RPMI7951 (cell line): ENCODE results near the gene CHKB. TPM values are rescaled to one million over a fixed set of nuclear protein-coding genes. Genes with fewer than 3 reads are reported as not detected.

Experiments used
- DNase-seq: peaks from one replicate; pipeline ENCODE4 v3.0.0-alpha.2; 2012; ENCODE audit warnings: low read depth
- total RNA-seq: library from RNA; depleted of rRNA; stranded (reverse); fragments of >200 nt; shearing (Covaris generic); gene quantifications from 2 replicates; pipeline ENCODE4 v1.2.3, GENCODE V29; 2014; rRNA removed

CHKB gene
- total RNA-seq, 1 experiment from 2014 or later = 26.1 TPM

DNA sequence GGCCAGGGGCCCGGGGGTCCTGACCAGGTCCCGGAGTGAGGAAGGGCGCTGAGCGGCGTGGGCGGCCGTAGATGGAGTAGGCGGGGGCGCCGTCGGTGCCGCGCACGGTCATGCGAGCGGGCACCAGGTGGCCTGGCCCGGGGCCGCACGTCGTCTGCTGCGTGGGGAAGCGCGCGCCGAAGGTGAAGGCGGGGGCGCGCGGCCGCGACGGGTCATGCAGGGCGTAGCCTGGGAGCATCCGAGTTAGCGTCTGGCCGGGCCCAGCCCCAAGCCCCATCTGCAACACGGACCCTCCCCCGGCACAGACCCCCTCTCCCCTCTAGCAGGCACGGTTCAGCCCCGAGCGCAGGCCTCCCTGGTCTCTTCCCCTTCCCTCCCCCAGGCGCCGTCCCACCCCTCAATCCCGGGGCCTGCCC, 51.1 kb downstream of the CHKB start:
- peak; percentile 44 for DNase-seq

DNA sequence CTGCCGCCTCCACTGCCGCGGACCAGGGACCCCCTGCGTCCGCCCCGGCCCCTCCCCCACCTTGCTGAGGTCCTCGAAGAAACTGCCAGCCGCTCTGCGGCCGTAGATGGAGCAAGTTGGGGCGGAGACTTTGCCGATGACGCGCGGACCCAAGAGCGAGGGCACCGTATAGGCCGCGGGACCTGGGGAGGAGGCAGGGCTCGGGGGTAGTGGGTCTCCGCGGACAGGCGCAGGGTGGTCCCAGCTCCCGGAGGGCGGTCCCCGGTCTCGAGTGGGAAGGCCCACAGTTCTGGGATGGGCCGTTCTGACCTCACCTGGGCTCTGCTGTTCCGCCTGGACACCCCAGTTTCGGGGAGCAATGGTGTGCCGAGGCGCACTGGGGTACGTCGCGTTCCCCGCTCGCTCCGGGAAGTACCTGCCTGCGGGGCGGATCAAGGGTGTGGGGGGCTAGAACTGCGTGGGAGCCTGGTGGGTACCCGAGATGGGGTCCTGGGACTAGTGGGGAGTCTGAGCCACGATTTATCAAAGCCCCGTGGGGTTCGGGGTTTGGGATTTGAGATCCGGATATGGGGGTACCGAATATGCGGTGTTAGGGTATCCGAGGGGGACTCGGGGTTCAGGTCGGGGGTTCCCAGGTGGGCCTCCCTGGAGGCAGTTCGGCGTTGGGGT, 51.6 kb downstream of the CHKB start:
- DNase-seq = peak; percentile 78

DNA sequence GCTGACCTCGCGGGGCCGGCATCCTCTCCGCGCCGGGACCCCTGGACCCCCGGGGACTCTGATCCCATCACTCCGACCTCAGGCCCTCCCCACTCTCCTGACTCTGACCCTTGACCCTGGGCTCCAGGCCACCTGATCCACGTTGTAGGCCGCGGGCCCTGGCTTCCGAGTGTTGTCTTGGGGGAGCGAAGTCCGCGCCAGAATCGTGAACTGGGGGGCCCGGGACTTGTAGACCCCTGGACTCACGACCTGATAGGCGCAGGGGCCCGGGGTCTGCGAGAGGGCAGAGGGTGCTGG, 52.1 kb downstream of the CHKB start:
- DNase-seq = no peak

DNA sequence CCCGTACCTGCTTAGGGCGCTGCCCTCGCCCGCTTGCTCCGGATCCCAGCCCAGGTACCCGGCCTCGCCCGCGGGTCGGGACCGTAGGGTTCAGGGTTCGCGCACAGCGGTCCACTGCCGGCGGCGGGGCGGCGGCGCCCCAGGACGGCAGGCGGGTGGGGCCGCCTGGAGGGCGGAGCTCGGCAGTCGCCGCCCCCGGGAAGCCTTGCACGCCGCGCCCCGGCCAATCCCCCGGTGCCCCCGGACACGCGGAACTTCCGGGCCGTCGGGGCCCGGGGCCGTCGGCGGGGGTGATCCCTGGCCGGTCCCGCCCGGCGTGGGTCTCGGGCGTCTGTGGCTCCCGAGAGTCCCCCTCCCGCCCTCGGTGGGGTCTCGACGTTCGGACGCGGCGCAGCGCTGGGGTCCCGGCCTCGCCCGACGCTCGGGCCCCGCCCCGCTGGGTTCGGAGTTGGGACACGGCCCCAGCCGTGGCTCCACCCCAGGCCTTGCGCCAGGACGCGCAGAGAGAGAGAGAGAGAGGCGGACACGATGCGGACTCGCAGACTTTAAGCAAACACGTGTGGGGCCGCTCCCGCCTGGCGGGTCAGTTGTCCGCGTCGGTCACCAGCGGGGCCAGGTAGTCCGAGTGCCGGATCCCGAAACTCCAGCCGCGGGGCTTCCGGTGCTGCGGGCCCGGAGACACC, 52.6 kb downstream of the CHKB start, which contains the start of gene TYMP:
TYMP (minus strand) TSS at position 116 of the 683 bp plus-strand sequence. CDS start 303 bp downstream, outside the sequence.
- DNase-seq = peak; percentile 83

DNA sequence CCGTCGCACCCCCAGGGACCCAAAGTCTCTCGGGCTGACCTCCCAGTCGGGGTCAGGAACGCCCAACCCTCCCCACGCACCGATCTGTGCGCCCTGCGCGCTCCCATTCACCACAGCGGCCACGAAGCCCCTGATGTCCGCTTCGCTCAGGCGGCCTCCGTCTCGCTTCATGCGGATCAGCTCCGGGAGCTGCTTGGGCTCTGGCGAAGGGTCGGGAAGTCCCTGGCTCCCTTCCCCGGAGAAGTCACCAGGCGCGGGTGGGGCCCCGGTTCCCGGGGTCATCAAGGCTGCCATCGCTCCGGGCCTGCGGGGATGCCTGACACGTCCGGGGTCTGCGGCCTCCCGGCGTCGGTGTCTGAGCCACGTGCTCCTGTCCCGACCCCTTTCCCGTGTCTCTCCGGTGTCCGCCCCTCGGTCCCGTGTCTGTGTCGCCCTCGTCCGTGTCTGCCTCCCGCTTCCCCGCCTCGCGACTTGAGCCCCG, 53.2 kb downstream of the CHKB start:
- DNase-seq = no peak

Other genes starting within 250 kb of the CHKB start
- 15.3 and 18.3 TPM in 2 replicates for gene PPP6R2, start 239.5 kb downstream of the CHKB start, total RNA-seq
- gene SBF1, start 107.8 kb downstream of the CHKB start, total RNA-seq = 21.5 and 34.1 TPM in 2 replicates
- gene ADM2, start 101.3 kb downstream of the CHKB start, total RNA-seq = 0.20 and 0.24 TPM in 2 replicates
- 0.12 TPM in 1 of 2 replicates, not detected in the other for gene MIOX, start 96.0 kb downstream of the CHKB start, total RNA-seq
- 20.5 and 24.9 TPM in 2 replicates for gene LMF2, start 75.1 kb downstream of the CHKB start, total RNA-seq
- 53.3 and 61.6 TPM in 2 replicates for gene NCAPH2, start 74.6 kb downstream of the CHKB start, total RNA-seq
- 5.0 and 9.2 TPM in 2 replicates for gene SCO2, start 57.3 kb downstream of the CHKB start, total RNA-seq
- gene TYMP, start 52.8 kb downstream of the CHKB start, total RNA-seq = 16.5 and 27.5 TPM in 2 replicates
- gene KLHDC7B, start 37.0 kb downstream of the CHKB start, total RNA-seq = not detected in 2 replicates
- not detected in 2 replicates for gene SYCE3, start 19.9 kb downstream of the CHKB start, total RNA-seq
- 4.8 and 5.0 TPM in 2 replicates for gene CPT1B, start 4.4 kb downstream of the CHKB start, total RNA-seq
- gene MAPK8IP2, start 17.9 kb upstream of the CHKB start, total RNA-seq = under 0.01 and 0.39 TPM in 2 replicates
- gene ARSA, start 45.3 kb upstream of the CHKB start, total RNA-seq = 8.1 and 14.5 TPM in 2 replicates
- 0.10 and 0.12 TPM in 2 replicates for gene SHANK3, start 90.0 kb upstream of the CHKB start, total RNA-seq
- not detected in 2 replicates for gene ACR, start 155.4 kb upstream of the CHKB start, total RNA-seq
- 6.4 and 6.8 TPM in 2 replicates for gene RABL2B, start 200.8 kb upstream of the CHKB start, total RNA-seq